ENCODE data around the gene COQ8A. TPM values are rescaled to one million over a fixed set of nuclear protein-coding genes. Genes with fewer than 3 reads are reported as not detected.

Gene COQ8A
- polyA plus RNA-seq, 1 of the 3 experiments (the other 2 are of a cell fraction): 11.8 TPM

DNA sequence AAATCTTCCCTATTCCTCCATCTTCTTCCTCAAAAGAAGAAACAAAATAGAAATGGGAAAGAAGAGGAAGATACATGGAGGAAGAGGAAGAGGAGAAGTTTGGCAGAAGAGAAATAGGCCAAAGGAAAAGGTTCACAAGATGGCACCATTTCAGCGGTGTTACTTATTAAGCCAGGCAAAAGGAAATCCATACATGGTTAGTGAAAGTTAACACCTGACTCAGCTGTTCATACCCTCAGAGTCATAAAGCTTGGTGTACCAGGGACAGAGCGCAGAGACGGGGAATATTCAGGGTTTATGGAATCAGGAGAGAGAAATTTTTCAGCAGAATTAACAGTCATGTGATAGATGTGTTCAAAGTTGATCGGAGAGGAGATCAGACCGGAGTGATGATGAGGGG is 70.6 kb downstream of the COQ8A start:
- H3K4me3 ChIP-seq (ENCODE audit: low read depth in 2 of 2, low read length in 1 of 2): no peak overlapping the region
- no peaks in the 10 kb centered on the region for H4K20me1 ChIP-seq (ENCODE audit: insufficient read depth)
- H3K36me3 ChIP-seq (replicated peaks in 1 of 2; ENCODE audit: control insufficient read depth in 1 of 2, insufficient read depth in 2 of 2, low read length in 1 of 2): peaks cover 17 to 45% of the 10 kb centered on the region in 2 experiments
- POLR2A ChIA-PET: no interaction called here
- no peaks in the 10 kb centered on the region for H3F3A ChIP-seq (replicated peaks; ENCODE audit: insufficient read depth)
- no peak overlapping the region for H2AFZ ChIP-seq (ENCODE audit: low read depth)
- H3K79me2 ChIP-seq (ENCODE audit: insufficient read depth): no peaks in the 10 kb centered on the region
- CTCF ChIA-PET: no interaction called here
- TF ChIP-seq TCF12 (IDR thresholded peaks at IDR 0.05): no peak
- TF ChIP-seq CHD2 (IDR thresholded peaks at IDR 0.05; ENCODE audit: low read length, partially characterized antibody): no peak
- TF ChIP-seq RAD21 (IDR thresholded peaks at IDR 0.05; ENCODE audit: low read length): no peak
- no peak for TF ChIP-seq ELF1 (IDR thresholded peaks at IDR 0.05)
- no peak for TF ChIP-seq RCOR1 (IDR thresholded peaks at IDR 0.05; ENCODE audit: low read length)
- TF ChIP-seq, protein P1, sequence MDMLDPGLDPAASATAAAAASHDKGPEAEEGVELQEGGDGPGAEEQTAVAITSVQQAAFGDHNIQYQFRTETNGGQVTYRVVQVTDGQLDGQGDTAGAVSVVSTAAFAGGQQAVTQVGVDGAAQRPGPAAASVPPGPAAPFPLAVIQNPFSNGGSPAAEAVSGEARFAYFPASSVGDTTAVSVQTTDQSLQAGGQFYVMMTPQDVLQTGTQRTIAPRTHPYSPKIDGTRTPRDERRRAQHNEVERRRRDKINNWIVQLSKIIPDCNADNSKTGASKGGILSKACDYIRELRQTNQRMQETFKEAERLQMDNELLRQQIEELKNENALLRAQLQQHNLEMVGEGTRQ (IDR thresholded peaks at IDR 0.05; ENCODE audit: borderline replicate concordance, low read depth, low read length): no peak
- TF ChIP-seq EZH2phosphoT487 (IDR thresholded peaks at IDR 0.05; ENCODE audit: borderline replicate concordance, low read depth): no peak
- TF ChIP-seq SIN3A (IDR thresholded peaks at IDR 0.05; ENCODE audit: borderline replicate concordance, low read depth, low read length): no peak
- no peak for TF ChIP-seq TEAD4 (IDR thresholded peaks at IDR 0.05; ENCODE audit: borderline replicate concordance, insufficient read depth)
- TF ChIP-seq EP300 (IDR thresholded peaks at IDR 0.05; ENCODE audit: borderline replicate concordance in 1 of 2, low read depth in 1 of 2, low read length in 1 of 2): no peak
- TF ChIP-seq, protein P2, sequence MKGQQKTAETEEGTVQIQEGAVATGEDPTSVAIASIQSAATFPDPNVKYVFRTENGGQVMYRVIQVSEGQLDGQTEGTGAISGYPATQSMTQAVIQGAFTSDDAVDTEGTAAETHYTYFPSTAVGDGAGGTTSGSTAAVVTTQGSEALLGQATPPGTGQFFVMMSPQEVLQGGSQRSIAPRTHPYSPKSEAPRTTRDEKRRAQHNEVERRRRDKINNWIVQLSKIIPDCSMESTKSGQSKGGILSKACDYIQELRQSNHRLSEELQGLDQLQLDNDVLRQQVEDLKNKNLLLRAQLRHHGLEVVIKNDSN (IDR thresholded peaks at IDR 0.05; ENCODE audit: borderline replicate concordance, low read depth): no peak
- no peak for TF ChIP-seq NFIC (IDR thresholded peaks at IDR 0.05; ENCODE audit: borderline replicate concordance)
- TF ChIP-seq JUND (IDR thresholded peaks at IDR 0.05): no peak
- TF ChIP-seq TAF1 (IDR thresholded peaks at IDR 0.05; ENCODE audit: borderline replicate concordance, low read depth, low read length): no peak
- DNase-seq: no peak
- over 99% methylated on average over 5 of the region's 5 CpGs for WGBS (ENCODE audit: low lambda C conversion rate)
- no peak overlapping the region for H3K9ac ChIP-seq
- H3K4me2 ChIP-seq: no peak overlapping the region
- H3K27ac ChIP-seq (ENCODE audit: low read depth in 2 of 2, low read length in 1 of 2): no peak overlapping the region
- H3K9me3 ChIP-seq: no peaks in the 10 kb centered on the region
- no peaks in the 10 kb centered on the region for H3K4me1 ChIP-seq (ENCODE audit: control insufficient read depth in 1 of 2, insufficient read depth in 2 of 2, low read depth in 1 of 2, low read length in 1 of 2)
- H3K27me3 ChIP-seq (ENCODE audit: insufficient read depth): no peaks in the 10 kb centered on the region
- no peaks in the 10 kb centered on the region for H3K9me2 ChIP-seq

DNA sequence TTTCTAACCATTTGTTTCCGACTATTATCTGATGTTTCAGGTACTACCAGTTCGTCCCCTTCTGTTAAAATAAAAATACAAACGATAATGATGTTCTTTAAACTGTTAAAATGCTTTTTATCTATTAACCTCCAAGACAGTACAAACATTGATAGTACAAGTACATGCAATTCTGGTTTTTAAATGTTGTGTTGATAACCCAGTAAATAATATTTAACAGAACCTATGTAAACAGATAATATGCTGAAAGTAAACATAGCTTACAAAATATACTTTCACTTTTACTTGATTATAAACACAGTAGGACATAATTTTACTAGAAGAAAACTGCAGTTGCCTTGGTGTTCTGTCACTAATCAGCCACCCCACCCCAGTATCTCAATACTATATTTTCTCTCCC is 76.9 kb downstream of the COQ8A start:
- Histone ChIP-seq H3F3A (replicated peaks; ENCODE audit: insufficient read depth) (no peaks in the 10 kb centered on the region), H3K27me3 (ENCODE audit: insufficient read depth) (no peaks in the 10 kb centered on the region), H3K4me2 (no peak overlapping the region), H3K4me1 (ENCODE audit: control insufficient read depth in 1 of 2, insufficient read depth in 2 of 2, low read depth in 1 of 2, low read length in 1 of 2) (no peaks in the 10 kb centered on the region), H3K27ac (ENCODE audit: low read depth in 2 of 2, low read length in 1 of 2) (no peak overlapping the region), H3K4me3 (ENCODE audit: low read depth in 2 of 2, low read length in 1 of 2) (no peak overlapping the region), H4K20me1 (ENCODE audit: insufficient read depth) (no peaks in the 10 kb centered on the region), H2AFZ (ENCODE audit: low read depth) (no peak overlapping the region), H3K79me2 (ENCODE audit: insufficient read depth) (no peaks in the 10 kb centered on the region), H3K9me2 (no peaks in the 10 kb centered on the region), H3K9ac (no peak overlapping the region), H3K36me3 (replicated peaks in 1 of 2; ENCODE audit: control insufficient read depth in 1 of 2, insufficient read depth in 2 of 2, low read length in 1 of 2) (peaks cover 42 to 59% of the 10 kb centered on the region in 2 experiments), H3K9me3 (no peaks in the 10 kb centered on the region)
- DNase-seq: no peak
- ChIA-PET POLR2A (no interaction called here), CTCF (interaction anchor here (1.3 kb wide), 1 partner anchor 384 kb away, joined by 3 read pairs; no protein-coding TSS in a partner anchor)
- TF ChIP-seq SIN3A (IDR thresholded peaks at IDR 0.05; ENCODE audit: borderline replicate concordance, low read depth, low read length): no peak
- no peak for TF ChIP-seq TEAD4 (IDR thresholded peaks at IDR 0.05; ENCODE audit: borderline replicate concordance, insufficient read depth)
- no peak for TF ChIP-seq TCF12 (IDR thresholded peaks at IDR 0.05)
- TF ChIP-seq EZH2phosphoT487 (IDR thresholded peaks at IDR 0.05; ENCODE audit: borderline replicate concordance, low read depth): no peak
- TF ChIP-seq ELF1 (IDR thresholded peaks at IDR 0.05): no peak
- TF ChIP-seq, protein P3, sequence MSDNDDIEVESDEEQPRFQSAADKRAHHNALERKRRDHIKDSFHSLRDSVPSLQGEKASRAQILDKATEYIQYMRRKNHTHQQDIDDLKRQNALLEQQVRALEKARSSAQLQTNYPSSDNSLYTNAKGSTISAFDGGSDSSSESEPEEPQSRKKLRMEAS (IDR thresholded peaks at IDR 0.05; ENCODE audit: low read depth): no peak
- TF ChIP-seq JUND (IDR thresholded peaks at IDR 0.05): no peak
- no peak for TF ChIP-seq FOXJ3 (CRISPR knock-in tag; IDR thresholded peaks at IDR 0.05)
- TF ChIP-seq RFX5 (IDR thresholded peaks at IDR 0.05; ENCODE audit: low read length): no peak
- TF ChIP-seq, protein P4, sequence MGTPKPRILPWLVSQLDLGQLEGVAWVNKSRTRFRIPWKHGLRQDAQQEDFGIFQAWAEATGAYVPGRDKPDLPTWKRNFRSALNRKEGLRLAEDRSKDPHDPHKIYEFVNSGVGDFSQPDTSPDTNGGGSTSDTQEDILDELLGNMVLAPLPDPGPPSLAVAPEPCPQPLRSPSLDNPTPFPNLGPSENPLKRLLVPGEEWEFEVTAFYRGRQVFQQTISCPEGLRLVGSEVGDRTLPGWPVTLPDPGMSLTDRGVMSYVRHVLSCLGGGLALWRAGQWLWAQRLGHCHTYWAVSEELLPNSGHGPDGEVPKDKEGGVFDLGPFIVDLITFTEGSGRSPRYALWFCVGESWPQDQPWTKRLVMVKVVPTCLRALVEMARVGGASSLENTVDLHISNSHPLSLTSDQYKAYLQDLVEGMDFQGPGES (IDR thresholded peaks at IDR 0.05; ENCODE audit: low read depth, low read length): no peak
- TF ChIP-seq GABPA (IDR thresholded peaks at IDR 0.05; ENCODE audit: low read depth): no peak
- TF ChIP-seq EP300 (IDR thresholded peaks at IDR 0.05; ENCODE audit: borderline replicate concordance in 1 of 2, low read depth in 1 of 2, low read length in 1 of 2): no peak
- TF ChIP-seq, protein P5, sequence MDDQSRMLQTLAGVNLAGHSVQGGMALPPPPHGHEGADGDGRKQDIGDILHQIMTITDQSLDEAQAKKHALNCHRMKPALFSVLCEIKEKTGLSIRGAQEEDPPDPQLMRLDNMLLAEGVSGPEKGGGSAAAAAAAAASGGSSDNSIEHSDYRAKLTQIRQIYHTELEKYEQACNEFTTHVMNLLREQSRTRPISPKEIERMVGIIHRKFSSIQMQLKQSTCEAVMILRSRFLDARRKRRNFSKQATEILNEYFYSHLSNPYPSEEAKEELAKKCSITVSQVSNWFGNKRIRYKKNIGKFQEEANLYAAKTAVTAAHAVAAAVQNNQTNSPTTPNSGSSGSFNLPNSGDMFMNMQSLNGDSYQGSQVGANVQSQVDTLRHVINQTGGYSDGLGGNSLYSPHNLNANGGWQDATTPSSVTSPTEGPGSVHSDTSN (IDR thresholded peaks at IDR 0.05): no peak
- 92% methylated on average over 3 of the region's 3 CpGs for WGBS (ENCODE audit: low lambda C conversion rate)
